ENCODE data around the gene MSRB1.

GRCh38 chr16:1991135-1991551 lies 48.1 kb upstream of the MSRB1 start:
- TF ChIP-seq EP300 (IDR thresholded peaks at IDR 0.05), result no peak
- no peak for TF ChIP-seq POLR2A (IDR thresholded peaks at IDR 0.05)
- no peak for TF ChIP-seq CTCF (IDR thresholded peaks at IDR 0.05)

Data from ovary (tissue), 3 donors.